Measurements from ENCODE around the gene ANTKMT.
"Not testable (repeated sequence)": the region's sequence is repeated elsewhere in the genome, so short reads cannot be mapped to it uniquely, and the experiment has no call there.

ANTKMT gene

DNA sequence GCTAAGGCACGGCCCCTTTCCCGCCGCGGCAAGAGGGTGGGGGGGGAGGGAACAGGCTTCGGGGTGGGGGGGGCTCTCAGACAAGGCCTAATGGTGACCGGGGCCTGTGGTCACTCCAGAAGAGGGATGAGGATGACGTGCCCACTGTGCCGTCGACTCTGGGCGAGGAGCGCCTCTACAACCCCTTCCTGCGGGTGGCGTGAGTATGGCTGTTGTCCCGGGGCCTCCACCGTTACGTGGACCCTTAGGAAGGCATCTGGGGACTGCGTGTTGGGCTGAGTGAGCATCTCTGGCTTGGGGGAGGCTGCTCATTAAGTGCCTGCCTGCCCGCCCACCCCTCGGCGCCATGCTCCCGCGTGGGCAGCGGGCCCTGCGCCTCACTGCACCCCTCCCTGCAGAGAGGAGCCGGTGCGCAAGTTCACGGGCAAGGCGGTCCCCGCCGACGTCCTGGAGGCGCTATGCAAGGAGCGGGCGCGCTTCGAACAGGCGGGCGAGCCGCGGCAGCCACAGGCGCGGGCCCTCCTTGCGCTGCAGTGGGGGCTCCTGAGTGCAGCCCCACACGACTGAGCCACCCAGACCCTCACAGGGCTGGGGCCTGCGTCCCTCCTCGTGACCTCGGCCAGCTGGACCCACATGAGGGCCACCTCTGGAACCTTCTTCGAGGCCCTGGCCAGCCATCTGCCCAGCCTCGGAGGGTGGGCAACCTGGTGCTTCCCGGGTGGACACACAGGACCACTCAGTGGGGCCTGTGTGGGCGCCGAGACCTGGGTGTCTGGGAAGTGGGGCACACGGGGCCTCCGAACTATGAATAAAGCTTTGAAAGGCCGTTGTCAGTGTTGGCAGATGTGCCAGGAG lies 8.2 kb downstream of the ANTKMT start:
- no peak for DNase-seq

GRCh38 chr16:729768-730665 lies 9.1 kb downstream of the ANTKMT start:
- no peak for DNase-seq

- no peak for DNase-seq
Measured at GRCh38 chr16:730666-731509, 9.9 kb downstream of the ANTKMT start.

DNA sequence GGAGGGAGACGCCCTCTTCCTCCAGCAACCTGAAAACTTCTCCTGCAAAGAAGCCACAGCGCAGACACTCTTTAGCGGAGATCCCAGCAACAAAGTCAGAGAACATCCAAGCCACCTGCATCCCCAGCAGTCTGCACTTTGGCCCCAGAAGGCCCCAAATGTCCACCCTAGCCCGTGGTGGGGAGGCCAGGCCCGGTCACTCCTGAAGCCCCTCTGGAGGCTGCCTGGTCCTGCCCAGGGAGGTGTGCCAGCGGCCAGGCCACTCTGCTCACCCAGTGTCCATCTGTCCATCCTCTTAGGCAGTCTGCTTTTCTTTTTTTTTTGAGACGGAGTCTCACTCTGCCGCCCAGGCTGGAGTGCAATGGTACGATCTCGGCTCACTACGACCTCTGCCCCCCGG lies 11.4 kb downstream of the ANTKMT start:
- DNase-seq: no peak

DNA sequence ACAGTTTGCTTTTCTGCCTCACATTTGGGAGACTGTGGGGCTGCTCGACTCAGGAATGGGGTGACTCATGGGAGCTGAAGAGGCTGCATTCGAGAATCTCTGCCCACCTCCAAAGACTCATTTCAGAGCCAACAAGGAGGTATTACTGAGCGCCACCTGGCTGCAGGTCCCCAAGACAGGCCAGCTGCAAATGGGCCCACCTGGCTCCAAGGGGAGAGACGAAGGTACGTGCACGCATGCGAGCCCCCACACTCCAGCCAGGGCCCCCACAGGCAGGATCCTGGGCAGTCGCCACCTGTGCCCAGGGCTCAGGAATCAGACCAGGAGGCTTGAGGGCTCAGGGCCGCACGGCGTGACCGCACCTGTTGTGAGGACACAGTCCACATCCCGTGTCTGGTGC lies 12.0 kb downstream of the ANTKMT start:
- DNase-seq: peak; percentile 28

GRCh38 chr16:733382-734207 lies 12.6 kb downstream of the ANTKMT start:
- peak; percentile 67 for DNase-seq

DNA sequence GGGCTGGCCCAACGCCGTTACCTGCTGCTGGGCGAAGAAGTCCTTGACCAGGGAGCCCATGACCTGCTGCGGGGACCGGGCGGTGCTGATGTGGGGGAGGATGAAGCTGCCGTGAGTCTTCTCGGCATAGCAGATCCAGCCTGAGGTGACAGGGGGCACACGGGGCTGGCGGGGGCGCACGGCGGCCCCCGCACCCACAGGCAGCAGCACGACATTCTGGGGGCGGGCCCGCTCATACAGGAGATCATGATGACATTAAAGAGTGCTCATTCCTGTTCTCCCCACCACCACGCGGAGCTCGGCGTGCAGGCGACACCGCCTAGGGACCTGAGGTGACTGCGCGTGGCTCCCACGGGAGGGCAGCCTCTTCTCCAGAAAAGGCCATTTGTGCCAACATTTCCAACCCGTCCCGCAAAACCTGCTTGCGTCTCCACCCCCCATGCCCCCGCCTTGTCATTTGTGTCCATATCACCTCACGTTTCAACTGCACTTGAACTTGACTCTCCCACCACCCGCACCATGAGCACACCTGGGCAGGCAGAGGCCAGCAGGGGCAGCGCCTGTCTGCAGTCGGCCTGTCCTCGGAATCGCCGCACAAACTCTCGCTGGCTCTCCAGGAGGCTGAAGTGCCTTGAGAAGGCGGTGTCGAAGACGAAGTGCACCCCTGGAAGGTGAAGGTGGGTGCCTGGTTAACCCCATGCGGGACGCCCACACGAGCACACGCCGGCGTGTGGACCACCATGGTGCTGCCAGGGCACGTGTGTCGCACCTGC lies 13.4 kb downstream of the ANTKMT start:
- DNase-seq: no peak

GRCh38 chr16:734981-735881 lies 14.3 kb downstream of the ANTKMT start:
- no peak for DNase-seq

GRCh38 chr16:735982-736453 lies 15.1 kb downstream of the ANTKMT start:
- DNase-seq: no peak

- DNase-seq: no peak
Measured at GRCh38 chr16:736936-737481, 16.1 kb downstream of the ANTKMT start.

- DNase-seq: no peak
Measured at GRCh38 chr16:739560-740458, 18.9 kb downstream of the ANTKMT start.

GRCh38 chr16:740459-740763 lies 19.5 kb downstream of the ANTKMT start:
- no peak for DNase-seq

GRCh38 chr16:740764-741505 lies 20.0 kb downstream of the ANTKMT start, which contains the start of gene CIAO3:
TSS of gene CIAO3 (minus strand) at chr16:740997. CDS start at chr16:740985, 12 bp downstream.
- peak; percentile 91 for DNase-seq

DNA sequence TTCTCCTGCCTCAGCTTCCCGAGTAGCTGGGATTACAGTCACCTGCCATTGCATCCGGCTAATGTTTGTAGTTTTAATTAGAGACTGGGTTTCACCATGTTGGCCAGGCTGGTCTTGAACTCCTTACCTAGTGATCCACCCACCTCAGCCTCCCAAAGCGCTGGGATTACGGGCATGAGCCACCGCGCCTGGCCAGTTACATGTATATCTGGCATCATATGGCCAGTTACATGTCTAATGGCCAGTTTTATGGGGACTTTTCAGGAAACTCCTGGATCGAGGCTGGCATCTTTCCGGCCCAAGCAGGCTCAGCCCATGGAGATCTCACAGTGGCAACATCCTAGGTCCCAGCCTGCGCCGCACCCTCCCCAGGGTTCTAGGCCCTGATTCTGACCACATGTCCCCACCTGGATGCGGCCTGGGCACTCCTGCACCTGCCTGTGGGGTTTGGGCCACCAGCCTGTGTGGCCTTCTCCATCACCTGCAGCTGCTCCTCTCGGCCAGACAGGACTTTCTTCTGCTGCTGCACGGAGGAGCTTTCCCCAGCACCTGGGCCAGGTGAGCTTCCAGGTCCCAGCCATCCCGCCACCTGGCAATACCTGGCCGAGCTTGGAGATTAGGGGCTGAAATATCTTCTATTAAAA lies 21.2 kb downstream of the ANTKMT start:
- no peak for DNase-seq

- not testable (repeated sequence) for DNase-seq
Measured at GRCh38 chr16:742894-743293, 21.9 kb downstream of the ANTKMT start.

- DNase-seq: no peak
Measured at GRCh38 chr16:743794-744500, 23.0 kb downstream of the ANTKMT start.

DNA sequence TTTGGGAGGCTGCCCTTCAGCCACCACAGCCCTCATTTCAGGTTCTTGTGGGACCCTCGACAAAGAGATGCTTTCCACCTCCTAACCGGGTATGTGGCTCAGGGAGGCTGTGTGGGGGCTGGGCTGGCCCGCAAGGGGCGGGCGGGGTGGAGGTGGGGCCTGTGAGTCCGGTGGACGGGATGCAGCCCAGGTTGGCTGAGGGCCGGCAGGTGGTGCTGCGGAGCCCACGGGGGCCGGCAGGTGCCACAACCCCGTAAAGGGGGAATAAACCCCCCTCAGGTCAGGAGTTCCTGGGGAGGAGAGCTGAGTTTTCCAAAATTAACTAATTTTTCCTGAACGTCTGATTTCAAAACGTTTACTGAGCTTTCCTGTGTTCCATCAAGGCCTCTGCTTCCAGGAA lies 24.8 kb downstream of the ANTKMT start:
- DNase-seq: peak; percentile 38

Data from CD4-positive, alpha-beta T cell treated with Interleukin-17A for 4 hours (primary cell).